Raji (cell line): ENCODE data around the gene ZBTB49.

Source experiments
- POLR2A ChIP-seq: IDR thresholded peaks from 2 replicates; pipeline ENCODE4 v1.6.1; 2011; ENCODE audit warnings: low read depth, low read length, control low read depth; ENCODE audit not compliant: insufficient read depth

ZBTB49 gene

DNA sequence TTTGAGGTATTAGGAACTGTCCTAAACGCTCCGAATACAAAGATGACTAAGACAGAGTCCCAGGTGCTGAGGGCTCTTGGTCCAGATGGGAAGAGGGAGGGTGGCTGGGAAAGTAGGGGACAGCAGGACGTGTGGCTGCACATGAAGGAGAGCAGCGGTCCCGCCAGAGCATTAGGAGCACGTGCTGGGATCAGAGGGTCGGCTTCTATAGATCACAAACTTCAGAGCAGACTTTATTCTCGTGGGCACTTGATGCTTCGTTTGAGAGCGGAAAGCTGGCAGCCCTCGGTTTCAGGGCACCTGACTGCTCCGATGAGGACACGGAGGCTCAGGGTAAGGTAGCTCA lies 26.1 kb downstream of the ZBTB49 start:
- TF ChIP-seq POLR2A, result no peak

DNA sequence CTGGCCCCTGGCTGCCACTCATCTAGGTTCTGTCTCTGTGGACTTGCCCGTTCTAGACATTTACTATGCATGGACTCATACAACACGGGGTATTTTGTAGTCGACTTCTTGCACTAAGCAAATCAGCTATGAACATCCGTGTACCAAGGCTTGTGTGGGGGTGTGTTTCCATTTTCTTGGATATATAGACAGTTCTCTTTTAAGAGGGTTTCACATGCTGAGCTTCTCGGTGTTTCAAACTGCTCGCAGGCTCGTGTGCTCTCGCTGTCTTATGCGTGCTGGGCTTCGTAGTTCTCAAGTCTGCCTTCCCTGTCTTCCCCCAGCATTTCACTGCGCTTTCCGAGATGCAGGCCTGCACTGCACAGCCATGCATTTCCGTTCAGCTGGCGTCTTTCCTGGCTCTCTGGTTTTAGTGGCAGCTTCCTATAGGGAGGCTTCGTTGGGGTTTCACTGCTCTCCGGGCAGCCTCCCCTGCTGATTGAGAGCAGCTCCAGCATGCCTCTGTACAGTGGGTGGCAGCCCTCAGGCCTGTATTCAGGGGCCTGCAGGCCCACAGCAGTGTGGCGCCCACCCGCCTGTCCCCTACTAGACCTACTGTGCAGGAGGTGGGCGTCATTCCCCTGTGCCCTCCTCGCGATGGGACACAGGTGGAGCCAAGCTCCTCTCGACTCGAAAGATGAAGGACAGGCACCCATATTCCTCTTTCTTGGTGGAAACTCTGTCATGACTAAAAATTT lies 27.6 kb downstream of the ZBTB49 start:
- TF ChIP-seq POLR2A, result no peak

DNA sequence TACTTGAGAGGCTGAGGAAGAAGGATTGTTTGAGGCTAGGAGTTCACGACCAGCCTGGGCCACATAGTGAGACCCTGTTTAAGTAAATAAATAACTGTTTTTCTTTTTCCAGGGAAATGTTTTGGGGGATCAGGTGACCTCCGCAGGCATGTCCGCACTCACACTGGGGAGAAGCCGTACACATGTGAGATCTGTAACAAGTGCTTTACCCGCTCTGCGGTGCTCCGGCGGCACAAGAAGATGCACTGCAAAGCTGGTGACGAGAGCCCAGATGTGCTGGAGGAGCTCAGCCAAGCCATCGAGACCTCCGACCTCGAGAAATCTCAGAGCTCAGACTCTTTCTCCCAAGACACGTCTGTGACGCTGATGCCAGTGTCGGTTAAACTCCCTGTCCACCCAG lies 30.5 kb downstream of the ZBTB49 start:
- no peak for TF ChIP-seq POLR2A

DNA sequence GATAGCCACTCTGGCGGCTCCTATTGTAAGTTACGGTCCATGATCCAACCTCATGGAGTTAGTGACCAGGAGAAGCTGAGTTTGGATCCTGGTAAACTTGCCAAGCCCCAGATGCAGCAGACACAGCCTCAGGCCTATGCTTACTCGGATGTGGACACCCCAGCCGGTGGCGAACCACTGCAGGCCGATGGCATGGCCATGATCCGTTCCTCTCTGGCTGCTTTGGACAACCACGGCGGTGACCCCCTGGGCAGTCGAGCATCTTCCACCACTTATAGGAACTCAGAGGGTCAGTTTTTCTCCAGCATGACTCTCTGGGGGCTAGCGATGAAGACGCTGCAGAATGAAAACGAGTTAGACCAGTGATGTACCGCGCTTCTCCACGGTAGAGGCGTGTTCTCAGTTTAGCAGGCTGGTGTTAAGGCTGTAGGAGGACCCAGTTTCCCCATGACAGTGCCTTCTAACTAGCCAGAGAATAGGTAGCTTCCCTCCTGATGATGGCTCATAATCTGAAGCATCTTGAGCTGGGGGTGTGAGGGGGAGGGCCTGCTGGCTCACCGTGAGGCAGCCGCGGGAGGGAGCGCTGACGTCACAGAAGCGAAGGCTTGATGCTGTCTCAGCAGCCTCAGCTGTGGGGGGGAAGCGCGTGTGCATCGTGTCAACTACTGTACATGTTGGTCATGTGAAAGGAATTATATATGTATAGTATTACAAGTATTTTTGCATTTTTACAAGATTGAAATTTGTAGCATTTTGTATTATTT lies 31.1 kb downstream of the ZBTB49 start:
- no peak for TF ChIP-seq POLR2A

DNA sequence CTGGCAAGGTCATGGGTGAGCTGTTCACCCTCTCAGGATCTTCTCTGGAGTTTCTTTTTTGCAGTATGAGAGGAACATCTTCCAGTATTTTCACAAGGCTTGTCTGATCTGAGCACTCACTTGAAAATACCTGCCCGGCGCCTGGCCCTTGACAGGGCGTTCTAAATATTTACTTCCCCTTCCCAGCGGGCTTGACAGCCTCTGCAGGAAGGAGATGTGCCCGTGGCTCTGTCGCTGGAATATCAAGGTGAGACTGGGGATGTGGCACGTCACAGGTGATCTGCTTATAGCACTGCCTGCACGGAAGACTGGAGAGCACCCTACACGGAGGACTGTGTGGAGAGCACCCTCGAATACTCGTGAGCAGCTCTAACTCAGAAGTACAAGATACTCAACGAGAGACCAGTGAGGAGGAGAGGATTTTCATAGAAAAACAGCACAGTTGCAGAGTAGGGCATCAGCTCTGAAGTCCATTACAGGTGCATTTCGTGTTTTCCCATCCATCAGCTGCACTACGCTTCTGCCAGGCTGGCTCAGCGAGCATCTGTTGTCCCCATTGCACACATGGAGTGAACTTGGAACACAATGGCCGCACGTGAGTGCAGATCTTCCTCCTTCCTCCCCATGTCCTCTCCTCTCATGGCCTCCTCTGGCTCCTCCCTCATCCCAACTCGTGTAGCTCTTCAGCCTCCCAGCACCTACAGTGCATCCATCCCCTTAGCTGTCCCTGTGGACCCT lies 32.1 kb downstream of the ZBTB49 start:
- no peak for TF ChIP-seq POLR2A

DNA sequence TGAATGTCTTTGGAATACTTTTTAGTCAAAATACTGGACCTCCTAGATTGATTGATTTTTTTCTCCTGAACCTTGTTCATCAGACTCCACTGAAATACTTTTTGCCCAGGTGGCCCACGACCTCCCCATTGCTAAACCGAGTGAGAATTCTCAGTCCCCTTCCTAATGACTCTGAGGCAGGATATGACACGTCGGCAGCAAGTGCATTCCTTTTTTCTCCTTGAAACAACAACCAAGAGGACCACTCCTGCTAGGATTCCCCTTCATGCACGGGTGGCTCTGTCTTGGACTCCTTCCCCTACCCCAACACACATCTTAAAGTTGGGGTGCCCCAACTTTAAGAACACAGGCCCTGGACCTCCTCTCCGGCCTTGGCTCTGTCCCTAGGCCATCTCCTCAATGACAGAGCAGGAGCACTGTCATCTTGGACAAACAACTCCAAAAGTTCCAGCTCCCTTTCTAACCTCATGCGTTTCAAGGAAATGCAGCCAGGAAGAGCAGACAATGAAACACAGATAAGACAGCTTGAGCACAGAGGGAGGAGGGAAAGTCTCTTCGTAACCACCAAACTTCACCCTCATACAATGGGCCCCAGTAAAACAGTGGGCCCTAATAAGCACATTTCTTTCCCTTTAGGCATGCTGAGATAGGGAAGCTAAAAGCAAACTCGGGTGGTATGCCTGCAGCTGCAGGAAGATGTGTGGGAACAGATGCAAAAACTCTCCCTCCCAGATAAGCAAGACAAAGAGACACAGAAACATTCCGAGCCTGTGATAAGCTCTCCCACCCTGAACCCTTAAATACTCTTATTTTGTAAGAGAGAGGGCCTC lies 33.9 kb downstream of the ZBTB49 start:
- TF ChIP-seq POLR2A, result no peak

DNA sequence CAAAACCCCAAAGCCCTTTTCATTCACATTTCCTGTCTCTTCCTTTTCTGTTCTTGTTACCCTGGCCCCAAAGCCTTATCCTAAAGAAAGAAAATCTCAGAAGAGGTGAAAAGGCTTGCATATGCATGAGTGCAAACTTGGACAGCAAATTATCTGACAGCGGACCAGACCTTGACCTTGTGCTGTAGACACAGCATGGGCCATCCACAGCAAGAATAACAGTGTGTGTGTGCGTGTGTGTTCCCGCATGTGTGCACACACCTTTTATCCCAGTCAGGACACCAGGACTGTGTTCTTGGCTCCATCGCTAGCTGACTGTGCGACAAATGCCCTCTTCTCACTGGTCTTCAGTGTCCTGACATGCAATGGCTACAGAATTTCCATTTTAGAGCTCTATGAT lies 35.3 kb downstream of the ZBTB49 start:
- TF ChIP-seq POLR2A, result no peak

DNA sequence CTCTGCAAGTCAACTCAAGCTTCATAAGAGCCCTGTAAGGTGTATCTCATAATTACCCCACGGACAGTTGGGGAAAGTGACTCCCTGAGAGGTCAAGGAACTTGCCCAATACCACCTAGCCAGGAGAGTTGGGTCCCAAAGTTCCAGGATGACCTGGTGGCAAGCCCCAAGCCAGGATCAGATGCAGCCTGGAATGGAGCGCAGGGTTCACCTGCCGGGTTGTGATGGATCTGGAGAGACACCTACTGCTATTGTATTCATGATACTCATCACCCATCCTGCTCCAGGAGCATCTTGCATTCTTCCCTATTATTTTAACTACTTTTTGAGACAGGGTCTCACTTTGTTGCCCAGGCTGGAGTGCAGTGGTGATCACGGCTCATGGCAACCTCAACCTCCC lies 36.1 kb downstream of the ZBTB49 start:
- TF ChIP-seq POLR2A, result no peak

DNA sequence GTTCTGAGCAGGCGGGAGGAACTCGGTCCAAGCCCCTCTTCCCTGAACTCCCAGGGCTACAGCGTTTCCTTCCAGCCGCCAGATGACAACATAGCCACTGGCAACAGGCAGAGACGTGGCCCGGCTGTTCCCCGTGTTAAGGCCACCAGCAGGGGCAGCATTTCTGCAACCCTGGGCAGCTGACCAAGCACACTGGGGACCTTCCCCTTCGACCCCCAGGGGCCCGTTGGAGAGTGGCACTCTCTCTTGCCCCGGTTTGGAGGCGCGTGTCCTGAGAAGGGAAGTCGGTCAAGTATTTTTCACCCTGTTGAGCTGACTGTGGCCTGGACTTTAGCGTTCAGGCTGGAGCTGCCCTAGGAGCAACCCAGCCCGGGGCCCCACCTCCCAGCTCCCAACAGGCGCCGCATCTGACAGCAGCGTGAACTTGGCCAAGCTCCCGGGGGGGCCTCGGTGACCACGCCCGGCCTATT lies 37.6 kb downstream of the ZBTB49 start:
- TF ChIP-seq POLR2A, result no peak

DNA sequence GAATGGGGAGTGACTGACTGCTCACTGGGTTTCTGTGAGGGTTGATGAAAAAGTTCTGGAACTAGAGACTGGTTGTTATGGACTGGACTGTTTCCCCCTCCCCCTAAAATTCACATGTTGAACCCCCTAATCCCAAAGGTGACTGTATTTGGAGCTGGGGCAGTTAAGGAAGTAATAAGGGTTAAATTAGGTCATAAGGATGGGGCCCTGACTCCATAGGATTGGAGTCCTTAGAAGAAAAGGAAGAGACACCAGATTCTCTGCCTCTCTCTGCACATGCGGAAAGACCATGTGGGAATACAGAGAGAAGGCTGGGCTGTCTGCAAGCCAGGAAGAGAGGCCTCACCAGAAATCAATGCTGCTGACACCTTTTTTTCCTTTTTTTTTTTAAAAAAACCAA lies 38.2 kb downstream of the ZBTB49 start:
- no peak for TF ChIP-seq POLR2A

DNA sequence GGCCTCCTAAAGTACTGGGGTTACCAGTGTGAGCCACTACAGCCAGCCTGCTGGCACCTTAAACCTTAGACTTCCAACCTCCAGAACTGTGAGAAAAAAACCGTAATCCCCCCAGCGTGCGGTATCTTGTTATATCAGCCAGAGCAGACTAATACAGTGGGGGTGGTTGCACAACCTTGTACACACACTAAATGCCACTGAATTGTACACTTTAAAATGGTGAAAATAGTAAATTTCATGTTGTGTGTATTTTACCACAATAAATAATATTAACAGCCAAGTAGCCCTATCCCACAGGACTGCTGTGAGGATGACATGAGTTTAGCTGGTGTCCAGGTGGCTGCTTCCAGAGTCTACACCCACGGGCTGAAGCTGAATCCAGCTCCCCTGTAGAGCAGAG lies 38.8 kb downstream of the ZBTB49 start:
- TF ChIP-seq POLR2A, result no peak

DNA sequence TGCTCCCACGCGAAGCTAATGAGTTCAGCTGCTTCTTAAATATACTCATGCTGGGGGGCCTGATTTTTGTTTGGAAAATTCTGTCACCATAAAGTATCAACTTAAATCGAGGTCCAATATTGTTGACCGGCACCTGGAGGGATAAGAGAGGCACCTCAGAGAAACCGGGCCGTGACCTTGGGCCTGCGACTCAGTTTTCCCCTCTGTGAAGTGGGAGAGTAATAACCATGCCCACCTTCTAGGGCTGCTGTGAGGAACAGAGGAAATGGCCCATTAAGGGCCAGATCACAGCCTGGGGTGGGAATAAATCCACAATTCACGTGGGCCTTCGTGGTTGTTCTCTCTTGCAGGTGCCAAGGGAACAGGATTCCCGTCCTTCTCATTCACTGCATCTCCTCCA lies 39.4 kb downstream of the ZBTB49 start:
- no peak for TF ChIP-seq POLR2A

DNA sequence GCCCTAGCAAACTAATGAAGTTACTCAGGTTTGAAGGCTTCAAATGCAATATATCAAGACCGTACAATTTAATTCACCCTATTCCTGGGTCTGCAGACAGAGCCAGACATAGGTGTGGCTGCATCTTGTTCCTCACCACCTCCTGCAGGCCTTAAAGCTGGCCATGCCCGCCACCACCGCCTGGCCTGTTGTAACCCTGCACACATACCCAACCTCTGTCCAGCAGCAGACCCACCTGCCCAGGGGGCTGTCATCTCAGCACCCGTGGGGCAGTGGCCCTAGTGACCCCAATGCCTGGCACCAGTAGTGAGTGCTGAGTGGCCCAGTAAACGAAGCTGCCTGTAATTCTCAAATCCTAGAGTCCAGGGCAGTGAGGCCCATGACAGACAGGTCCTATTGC lies 40.7 kb downstream of the ZBTB49 start:
- no peak for TF ChIP-seq POLR2A

DNA sequence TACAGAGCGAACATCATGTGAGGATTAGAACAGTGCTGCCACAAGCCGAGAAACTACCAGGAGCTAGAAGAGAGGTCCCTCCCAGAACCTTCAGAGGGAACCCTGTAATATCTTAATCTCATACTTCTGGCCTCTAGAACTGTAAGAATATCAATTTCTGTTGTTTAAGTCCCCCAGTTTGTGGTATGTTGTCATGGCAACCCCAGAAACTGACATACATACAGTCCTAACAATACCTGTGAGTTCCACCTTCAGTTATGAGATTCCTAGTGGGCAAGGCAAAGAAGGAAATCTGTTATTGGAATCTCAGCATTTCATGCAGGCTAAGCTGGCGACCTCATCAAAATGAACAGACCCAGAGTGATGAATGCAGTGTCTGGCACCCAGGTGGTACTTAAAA lies 42.5 kb downstream of the ZBTB49 start:
- no peak for TF ChIP-seq POLR2A

DNA sequence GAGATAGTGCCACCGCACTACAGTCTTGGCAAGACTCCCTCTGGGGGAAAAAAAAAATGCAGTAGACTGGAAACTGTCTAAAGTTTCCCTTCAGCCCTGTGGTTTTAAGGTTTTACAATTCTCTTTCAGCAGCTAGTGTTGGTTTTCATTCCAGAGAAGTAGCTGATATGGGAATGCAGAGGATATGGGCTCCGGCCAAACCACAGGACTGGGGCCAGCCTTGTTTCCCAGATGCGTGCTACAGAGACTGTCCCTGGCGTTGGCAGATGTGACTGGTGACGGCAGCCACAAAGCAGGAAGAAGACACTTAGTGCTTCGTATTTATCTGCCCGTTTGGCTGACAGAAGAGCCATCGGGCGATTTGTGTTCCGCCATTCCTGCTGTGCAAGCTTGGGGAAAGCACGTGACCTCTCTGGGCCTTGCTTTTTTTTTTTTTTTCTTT lies 43.2 kb downstream of the ZBTB49 start:
- no peak for TF ChIP-seq POLR2A
